PC-3 (cell line): ENCODE data around the gene WIZ.

Experiments used
- CTCF ChIP-seq: fragments of 300-600 bp; sonication (generic); conservative IDR thresholded peaks from 2 replicates; pipeline ENCODE4 v1.5.1; 2017; ENCODE audit warnings: antibody characterized with exemption, low read depth, mild to moderate bottlenecking, low read length
- EZH2 ChIP-seq: fragments of 300-600 bp; sonication (generic); IDR thresholded peaks from one replicate; pipeline ENCODE4 v1.6.1; 2017; ENCODE audit warnings: antibody characterized with exemption, mild to moderate bottlenecking, low read length; ENCODE audit not compliant: unreplicated experiment
- EZH2phosphoT487 ChIP-seq: fragments of 300-600 bp; sonication (generic); IDR thresholded peaks from 2 replicates; pipeline ENCODE4 v1.6.1; 2018; ENCODE audit warnings: mild to moderate bottlenecking, antibody characterized with exemption, low read length, borderline replicate concordance

GRCh38 chr19:15456441-15456840 is 6.7 kb upstream of the WIZ start:
- TF ChIP-seq CTCF (no peak), EZH2 (no peak), EZH2phosphoT487 (no peak)
